H1 (cell line): Measurements from ENCODE around the gene PRKCZ. TPM values are rescaled to one million over a fixed set of nuclear protein-coding genes. Genes with fewer than 3 reads are reported as not detected.

Experiments
- CTCF ChIA-PET: fragments of 300-600 bp; sonication (Branson Sonifier 250); formaldehyde crosslinking; loops from one replicate; lab custom pipeline; 2021; ENCODE audit not compliant: partially characterized antibody; lab: Charles Lee
- POLR2A ChIA-PET: fragments of 300-600 bp; sonication (Branson Sonifier 250); formaldehyde crosslinking; loops from one replicate; lab custom pipeline; 2021; ENCODE audit warnings: inconsistent platforms; ENCODE audit not compliant: partially characterized antibody; lab: Charles Lee
- DNase-seq, 2 experiments: peaks; one replicate each; pipeline versions ENCODE4 v3.0.0 to v3.0.0-alpha.2; 2010 to 2022; ENCODE audit warnings: low spot score in 2 of 2, low read depth in 1 of 2, mixed read lengths in 1 of 2
- FAIRE-seq: peaks from 2 replicates; lab custom pipeline; 2011; peaks lifted over from hg19 to GRCh38; lab: Jason Lieb, UNC
- H2AFZ ChIP-seq: 2 replicates; pipeline ENCODE4 v1.8.1; 2012; ENCODE audit warnings: low read length, inconsistent platforms
- H2AK5ac ChIP-seq: 2 replicates; pipeline ENCODE4 v1.6.1; 2013; ENCODE audit warnings: low read depth, low read length
- H2BK120ac ChIP-seq: replicated peaks from 2 replicates; pipeline ENCODE3; 2013; ENCODE audit warnings: low read depth, low read length, inconsistent platforms
- H2BK12ac ChIP-seq: 2 replicates; pipeline ENCODE4 v1.6.1; 2013; ENCODE audit warnings: low read depth, low read length
- H2BK15ac ChIP-seq: 2 replicates; pipeline ENCODE4 v1.6.1; 2013; ENCODE audit warnings: low read length
- H2BK20ac ChIP-seq: 2 replicates; pipeline ENCODE4 v1.6.1; 2013; ENCODE audit warnings: low read length
- H2BK5ac ChIP-seq: 2 replicates; pipeline ENCODE4 v1.6.1; 2013; ENCODE audit warnings: low read depth, low read length
- H3K14ac ChIP-seq: 2 replicates; pipeline ENCODE4 v1.6.1; 2013; ENCODE audit warnings: inconsistent platforms; ENCODE audit not compliant: insufficient read length
- H3K18ac ChIP-seq: 2 replicates; pipeline ENCODE4 v1.6.1; 2013; ENCODE audit warnings: low read length; ENCODE audit errors: extremely low read depth
- H3K23ac ChIP-seq: 2 replicates; pipeline ENCODE4 v1.6.1; 2013; ENCODE audit warnings: inconsistent platforms; ENCODE audit not compliant: insufficient read length
- H3K23me2 ChIP-seq: 2 replicates; pipeline ENCODE4 v1.6.1; 2013; ENCODE audit warnings: low read depth, low read length
- H3K27ac ChIP-seq: 2 replicates; pipeline ENCODE4 v1.6.1; 2011; ENCODE audit warnings: low read depth, low read length, inconsistent platforms
- H3K27me3 ChIP-seq, 4 experiments: replicated peaks in 1 of 4; 1 replicate in 1 of 4; 2 replicates in 3 of 4; pipeline versions ENCODE4 v1.6.1 to v1.8.1; 2011 to 2013; ENCODE audit warnings: low read length in 3 of 4, mild to moderate bottlenecking in 3 of 4, inconsistent platforms in 2 of 4, mixed read lengths in 2 of 4, moderate library complexity in 1 of 4; ENCODE audit not compliant: control insufficient read depth in 3 of 4, insufficient read depth in 3 of 4; ENCODE audit errors: extremely low read depth in 1 of 4
- H3K36me3 ChIP-seq, 4 experiments: 2 replicates each; pipeline versions ENCODE4 v1.6.1 to v1.8.1; 2011 to 2013; ENCODE audit warnings: mild to moderate bottlenecking in 4 of 4, low read length in 3 of 4, moderate library complexity in 2 of 4, control low read depth in 1 of 4, inconsistent platforms in 1 of 4; ENCODE audit not compliant: insufficient read depth in 4 of 4, control insufficient read depth in 2 of 4
- H3K4ac ChIP-seq: replicated peaks from 2 replicates; pipeline ENCODE3; 2013; ENCODE audit warnings: low read length, low read depth, mixed read lengths, inconsistent platforms; ENCODE audit not compliant: insufficient read length
- H3K4me1 ChIP-seq, 4 experiments: replicated peaks in 1 of 4; 1 replicate in 1 of 4; 2 replicates in 3 of 4; pipeline versions ENCODE4 v1.6.1 to v1.8.1; 2011 to 2013; ENCODE audit warnings: low read length in 3 of 4, inconsistent platforms in 2 of 4, mixed read lengths in 1 of 4; ENCODE audit not compliant: insufficient read depth in 4 of 4, control insufficient read depth in 3 of 4
- H3K4me2 ChIP-seq, 2 experiments: 2 replicates each; pipeline versions ENCODE4 v1.6.1 to v1.8.1; 2011 to 2013; ENCODE audit warnings: low read depth in 2 of 2, low read length in 2 of 2, control low read depth in 1 of 2, inconsistent platforms in 1 of 2, mild to moderate bottlenecking in 1 of 2; ENCODE audit not compliant: insufficient read depth in 1 of 2
- H3K4me3 ChIP-seq, 4 experiments: fragments of 200-600, 300-600 bp in 1 of 4; sonication (generic), shearing (Covaris generic), sonication (Bioruptor Twin) in 1 of 4; 2 replicates each; pipeline versions ENCODE4 v1.5.1 to v1.8.1; 2011 to 2016; ENCODE audit warnings: low read length in 4 of 4, low read depth in 3 of 4, control low read depth in 2 of 4, inconsistent platforms in 2 of 4, mild to moderate bottlenecking in 2 of 4, mixed read lengths in 1 of 4, moderate library complexity in 1 of 4; ENCODE audit not compliant: insufficient read depth in 2 of 4; ENCODE audit errors: extremely low read depth in 1 of 4
- H3K56ac ChIP-seq: replicated peaks from 2 replicates; pipeline ENCODE3; 2013; ENCODE audit warnings: low read depth, mild to moderate bottlenecking, mixed read lengths, low read length, inconsistent platforms; ENCODE audit not compliant: insufficient read length
- H3K79me1 ChIP-seq: 2 replicates; pipeline ENCODE4 v1.6.1; 2013; ENCODE audit warnings: low read depth, low read length, control low read depth
- H3K79me2 ChIP-seq, 2 experiments: 2 replicates each; pipeline versions ENCODE4 v1.6.1 to v1.8.1; 2012 to 2013; ENCODE audit warnings: low read length in 2 of 2, mild to moderate bottlenecking in 2 of 2, inconsistent platforms in 1 of 2; ENCODE audit not compliant: insufficient read depth in 2 of 2, control insufficient read depth in 1 of 2
- H3K9ac ChIP-seq, 4 experiments: replicated peaks in 1 of 4; 1 replicate in 1 of 4; 2 replicates in 3 of 4; pipeline versions ENCODE4 v1.6.1 to v1.8.1; 2011 to 2013; ENCODE audit warnings: low read depth in 3 of 4, low read length in 3 of 4, control low read depth in 2 of 4, mild to moderate bottlenecking in 2 of 4, moderate library complexity in 2 of 4, inconsistent platforms in 1 of 4; ENCODE audit errors: extremely low read depth in 1 of 4
- H3K9me3 ChIP-seq, 2 experiments: 2 replicates each; pipeline versions ENCODE4 v1.6.1 to v1.8.1; 2012 to 2013; ENCODE audit warnings: mild to moderate bottlenecking in 2 of 2, moderate library complexity in 2 of 2, control low read depth in 1 of 2, inconsistent platforms in 1 of 2, low read depth in 1 of 2, low read length in 1 of 2, mixed read lengths in 1 of 2; ENCODE audit not compliant: insufficient read depth in 2 of 2
- H4K20me1 ChIP-seq, 2 experiments: replicated peaks in 1 of 2; 2 replicates each; pipeline versions ENCODE3 to v1.8.1; 2011 to 2013; ENCODE audit warnings: inconsistent platforms in 2 of 2, low read length in 2 of 2, mild to moderate bottlenecking in 1 of 2; ENCODE audit not compliant: insufficient read depth in 2 of 2, control insufficient read depth in 1 of 2
- H4K5ac ChIP-seq: 2 replicates; pipeline ENCODE4 v1.6.1; 2013; ENCODE audit warnings: low read length, low read depth, mixed read lengths, inconsistent platforms; ENCODE audit not compliant: insufficient read length
- H4K8ac ChIP-seq: 2 replicates; pipeline ENCODE4 v1.8.0; 2013; ENCODE audit warnings: mild to moderate bottlenecking, moderate library complexity, low read length, inconsistent platforms; ENCODE audit not compliant: insufficient read depth; ENCODE audit errors: extremely low read depth
- H4K91ac ChIP-seq: replicated peaks from 2 replicates; pipeline ENCODE3; 2013; ENCODE audit warnings: low read length, mixed read lengths, inconsistent platforms; ENCODE audit not compliant: insufficient read length
- BRCA1 ChIP-seq: IDR thresholded peaks from 2 replicates; pipeline ENCODE4 v1.6.1; 2012; ENCODE audit warnings: low read depth, low read length, improper control_type of control experiment
- CREB1 ChIP-seq: IDR thresholded peaks from 2 replicates; pipeline ENCODE4 v1.6.1; 2012; ENCODE audit warnings: inconsistent platforms
- GTF2F1 ChIP-seq: IDR thresholded peaks from 2 replicates; pipeline ENCODE4 v1.6.1; 2012; ENCODE audit warnings: low read depth, low read length, improper control_type of control experiment, borderline replicate concordance
- KDM4A ChIP-seq: IDR thresholded peaks from one replicate; pipeline ENCODE4 v1.7.1; 2012; ENCODE audit warnings: low read depth, mild to moderate bottlenecking, moderate library complexity, low read length, inconsistent platforms; ENCODE audit not compliant: severe bottlenecking
- POLR2AphosphoS5 ChIP-seq: IDR thresholded peaks from 2 replicates; pipeline ENCODE4 v1.6.1; 2011; ENCODE audit warnings: low read depth, low read length
- SP2 ChIP-seq: IDR thresholded peaks from 2 replicates; pipeline ENCODE4 v1.6.1; 2012; ENCODE audit warnings: mild to moderate bottlenecking, low read length, inconsistent platforms
- TAF7 ChIP-seq: optimal IDR thresholded peaks from 2 replicates; pipeline ENCODE3; 2011; ENCODE audit warnings: low read depth, mild to moderate bottlenecking, inconsistent platforms, low read length, moderate library complexity, borderline replicate concordance
- TEAD4 ChIP-seq: IDR thresholded peaks from 2 replicates; pipeline ENCODE4 v1.6.1; 2012; ENCODE audit warnings: low read depth, low read length, inconsistent platforms, mixed read lengths
- ZNF274 ChIP-seq: IDR thresholded peaks from 2 replicates; pipeline ENCODE4 v1.7.0; 2012; ENCODE audit warnings: low read length, borderline replicate concordance; ENCODE audit errors: extremely low read depth
- WGBS, 2 experiments: shearing (Covaris generic) in 1 of 2; methylation state at CpG; one replicate each; pipeline versions ENCODE4 v1.1.6 to v1.1.7; 2013 to 2015; ENCODE audit warnings: low lambda C conversion rate in 2 of 2, mixed read lengths in 2 of 2, inconsistent platforms in 1 of 2, low coverage in 1 of 2, missing lambda C conversion rate in 1 of 2; ENCODE audit not compliant: insufficient replicate concordance in 2 of 2, insufficient coverage in 1 of 2, insufficient read length in 1 of 2; ENCODE audit errors: extremely low coverage in 1 of 2, missing lambda C conversion rate in 1 of 2; 5-methylcytosine and 5-hydroxymethylcytosine counted together
- polyA plus RNA-seq, 7 experiments: library from polyadenylated mRNA; depleted of rRNA in 3 of 7; stranded (reverse) in 5 of 7; unstranded in 2 of 7; fragments of >200 nt in 5 of 7; fragments of 200-250 nt in 2 of 7; gene quantifications; 1 replicate in 5 of 7; 2 replicates in 1 of 7; 4 replicates in 1 of 7; pipeline versions ENCODE4 v1.2.1 to v1.2.3, GENCODE V29; 2011 to 2013; ENCODE audit warnings: missing spikeins in 2 of 7, mixed read lengths in 2 of 7
- total RNA-seq: library from RNA; stranded (reverse); fragmentation: NEBNext Ultra II Directional; extraction: Animal tissue kit (Norgen Biotek cat#: 25700); gene quantifications from 2 replicates; pipeline ENCODE4 v1.2.1, GENCODE V29; 2021
- TF ChIP-seq, protein P1 (sequence below), 3 experiments: IDR thresholded peaks; 1 replicate in 2 of 3; 2 replicates in 1 of 3; pipeline versions ENCODE4 v1.5.1 to v1.6.1; 2011; ENCODE audit warnings: low read length in 3 of 3, mild to moderate bottlenecking in 3 of 3, inconsistent platforms in 2 of 3, low read depth in 1 of 3, moderate library complexity in 1 of 3; ENCODE audit not compliant: insufficient read depth in 1 of 3; ENCODE audit errors: control extremely low read depth in 1 of 3

The PRKCZ gene
- total and polyA plus RNA-seq, 2 of the 8 experiments (the other 6 are each of a cell fraction or from before 2014, with no cell fraction given) = 37.4 to 45.1 TPM

DNA sequence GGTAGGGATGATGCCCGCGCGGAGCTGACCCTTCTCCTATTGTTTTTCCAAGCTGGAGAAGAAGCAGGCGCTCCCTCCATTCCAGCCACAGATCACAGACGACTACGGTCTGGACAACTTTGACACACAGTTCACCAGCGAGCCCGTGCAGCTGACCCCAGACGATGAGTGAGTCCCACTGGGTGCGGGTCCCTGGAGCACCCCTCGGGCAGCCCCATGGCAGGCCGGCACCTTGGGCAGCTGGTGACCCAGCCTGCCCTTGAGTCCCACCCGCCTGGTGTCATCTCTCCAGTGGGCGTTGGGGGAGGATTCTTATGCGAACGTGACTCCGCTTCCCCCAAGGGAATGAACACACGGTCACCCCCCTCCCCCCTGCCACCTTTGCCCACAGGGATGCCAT is 134.3 kb downstream of the PRKCZ start:
- Histone ChIP-seq H4K5ac (no peak overlapping the region), H3K36me3 (peaks cover 0 to 11% (median 9%) of the 10 kb centered on the region in 4 experiments; a peak in 5 of 8 replicates)

More for the DNA sequence above, 134.3 kb downstream of the PRKCZ start:
- FAIRE-seq (no peak), DNase-seq (no peak)
- no peak overlapping the region for H2AK5ac ChIP-seq
- TF ChIP-seq POLR2AphosphoS5 (no peak), CREB1 (no peak), BRCA1 (no peak), TAF7 (no peak), SP2 (no peak), ZNF274 (no peak), TEAD4 (no peak), GTF2F1 (no peak), KDM4A (no peak)
- TF ChIP-seq, protein P1, sequence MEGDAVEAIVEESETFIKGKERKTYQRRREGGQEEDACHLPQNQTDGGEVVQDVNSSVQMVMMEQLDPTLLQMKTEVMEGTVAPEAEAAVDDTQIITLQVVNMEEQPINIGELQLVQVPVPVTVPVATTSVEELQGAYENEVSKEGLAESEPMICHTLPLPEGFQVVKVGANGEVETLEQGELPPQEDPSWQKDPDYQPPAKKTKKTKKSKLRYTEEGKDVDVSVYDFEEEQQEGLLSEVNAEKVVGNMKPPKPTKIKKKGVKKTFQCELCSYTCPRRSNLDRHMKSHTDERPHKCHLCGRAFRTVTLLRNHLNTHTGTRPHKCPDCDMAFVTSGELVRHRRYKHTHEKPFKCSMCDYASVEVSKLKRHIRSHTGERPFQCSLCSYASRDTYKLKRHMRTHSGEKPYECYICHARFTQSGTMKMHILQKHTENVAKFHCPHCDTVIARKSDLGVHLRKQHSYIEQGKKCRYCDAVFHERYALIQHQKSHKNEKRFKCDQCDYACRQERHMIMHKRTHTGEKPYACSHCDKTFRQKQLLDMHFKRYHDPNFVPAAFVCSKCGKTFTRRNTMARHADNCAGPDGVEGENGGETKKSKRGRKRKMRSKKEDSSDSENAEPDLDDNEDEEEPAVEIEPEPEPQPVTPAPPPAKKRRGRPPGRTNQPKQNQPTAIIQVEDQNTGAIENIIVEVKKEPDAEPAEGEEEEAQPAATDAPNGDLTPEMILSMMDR (IDR thresholded peaks at IDR 0.05; ENCODE audit: control extremely low read depth in 1 of 3, insufficient read depth in 1 of 3, low read depth in 1 of 3, low read length in 3 of 3) = no peak
- H4K20me1 ChIP-seq = peaks cover 0 to 10% of the 10 kb centered on the region in 2 experiments
- no peak overlapping the region for H3K27ac ChIP-seq
- H3K79me2 ChIP-seq = no peaks in the 10 kb centered on the region
- H3K23ac ChIP-seq = no peak overlapping the region
- peaks cover 0 to 2% (median under 1%) of the 10 kb centered on the region in 4 experiments; a peak in 3 of 7 replicates for H3K4me1 ChIP-seq
- no peak overlapping the region for H3K4me2 ChIP-seq
- no peaks in the 10 kb centered on the region for H3K9me3 ChIP-seq
- POLR2A ChIA-PET = no interaction called here
- no peak overlapping the region for H4K91ac ChIP-seq
- no peak overlapping the region for H2BK5ac ChIP-seq
- H2BK15ac ChIP-seq = no peak overlapping the region
- H3K27me3 ChIP-seq = no peaks in the 10 kb centered on the region
- H3K79me1 ChIP-seq = no peaks in the 10 kb centered on the region
- WGBS, 2 experiments = 94% methylated on average over 15 of the region's 18 CpGs; no CpG with 5 or more reads in 1 of the 2 experiments
- H3K14ac ChIP-seq = no peak overlapping the region
- H3K9ac ChIP-seq = no peak overlapping the region
- no peak overlapping the region for H2AFZ ChIP-seq
- peaks cover 2% of the 10 kb centered on the region; the same call in 1 of the 2 replicates for H3K23me2 ChIP-seq
- no peak overlapping the region for H3K56ac ChIP-seq
- CTCF ChIA-PET = interaction anchor here (1.0 to 2.2 kb wide), 3 partner anchors 10 to 197 kb away, joined by 3 to 11 read pairs (median 6); no protein-coding TSS in a partner anchor
- H3K18ac ChIP-seq = no peak overlapping the region
- peak overlapping the region; percentile 51; the same call in 1 of the 2 replicates for H4K8ac ChIP-seq
- H3K4ac ChIP-seq = no peak overlapping the region
- H3K4me3 ChIP-seq = no peak overlapping the region
- H2BK120ac ChIP-seq = no peak overlapping the region
- no peak overlapping the region for H2BK20ac ChIP-seq
- H2BK12ac ChIP-seq = no peak overlapping the region
